ENCODE measurements around the gene MRM2. TPM values are rescaled to one million over a fixed set of nuclear protein-coding genes. Genes with fewer than 3 reads are reported as not detected.

The MRM2 gene
- total RNA-seq, 1 donor from 2014 or later, result 22.6 TPM

- peak overlapping the region; percentile 92 for H3K4me3 Mint-ChIP-seq (ENCODE audit: unreplicated experiment)
- H2AFZ ChIP-seq (ENCODE audit: low read depth, low read length), result peak overlapping the region; percentile 78
- TF ChIP-seq EZH2 (IDR thresholded peaks at IDR 0.05; ENCODE audit: insufficient read depth, low read length), result no peak
- no peak for TF ChIP-seq CTCF (IDR thresholded peaks at IDR 0.05; ENCODE audit: insufficient read depth, low read depth, low read length)
Measured at GRCh38 chr7:2231992-2232765, 9.8 kb downstream of the MRM2 start.

GRCh38 chr7:2230882-2231281, 11.1 kb downstream of the MRM2 start:
- Histone ChIP-seq H3K9ac (ENCODE audit: low read length) (peak overlapping the region; percentile 29), H4K20me1 (ENCODE audit: insufficient read depth, low read length) (peaks cover 51% of the 10 kb centered on the region)

More at GRCh38 chr7:2231992-2232765, 9.8 kb downstream of the MRM2 start:
- H3K4me2 ChIP-seq (ENCODE audit: low read length), result peak overlapping the region; percentile 85
- FAIRE-seq (no peak), DNase-seq (ENCODE audit: low read depth) (no peak)
- H3K4me3 ChIP-seq (ENCODE audit: insufficient read depth, low read depth, low read length), result peak overlapping the region; percentile 70
- no peaks in the 10 kb centered on the region for H3K27me3 ChIP-seq (ENCODE audit: insufficient read depth, low read length)
- peaks cover 55% of the 10 kb centered on the region for H3K79me2 ChIP-seq (ENCODE audit: insufficient read depth, low read length)
- Mint-ChIP-seq H3K36me3 (ENCODE audit: low read depth, unreplicated experiment) (peaks cover 32% of the 10 kb centered on the region), H3K27me3 (ENCODE audit: low read depth, unreplicated experiment) (no peaks in the 10 kb centered on the region), H3K9me3 (ENCODE audit: unreplicated experiment) (no peaks in the 10 kb centered on the region), H3K4me1 (ENCODE audit: low read depth, unreplicated experiment) (peaks cover 13% of the 10 kb centered on the region), H3K27ac (ENCODE audit: unreplicated experiment) (peak overlapping the region; percentile 66)
- H4K20me1 ChIP-seq (ENCODE audit: insufficient read depth, low read length), result peaks cover 42% of the 10 kb centered on the region
- peaks cover 34% of the 10 kb centered on the region for H3K4me1 ChIP-seq (ENCODE audit: insufficient read depth, low read length)
- peaks cover 15% of the 10 kb centered on the region for H3K36me3 ChIP-seq (ENCODE audit: insufficient read depth, low read length)
- peak overlapping the region; percentile 59 for H3K27ac ChIP-seq (ENCODE audit: low read depth, low read length)
- peak overlapping the region; percentile 89 for H3K9ac ChIP-seq (ENCODE audit: low read length)
- no peaks in the 10 kb centered on the region for H3K9me3 ChIP-seq (ENCODE audit: insufficient read depth, low read depth, low read length)

More at GRCh38 chr7:2230882-2231281, 11.1 kb downstream of the MRM2 start:
- Histone ChIP-seq H3K27ac (ENCODE audit: low read depth, low read length) (no peak overlapping the region), H3K9me3 (ENCODE audit: insufficient read depth, low read depth, low read length) (no peaks in the 10 kb centered on the region), H3K27me3 (ENCODE audit: insufficient read depth, low read length) (no peaks in the 10 kb centered on the region), H3K36me3 (ENCODE audit: insufficient read depth, low read length) (peaks cover 15% of the 10 kb centered on the region), H3K4me1 (ENCODE audit: insufficient read depth, low read length) (peaks cover 34% of the 10 kb centered on the region), H3K79me2 (ENCODE audit: insufficient read depth, low read length) (peaks cover 59% of the 10 kb centered on the region), H2AFZ (ENCODE audit: low read depth, low read length) (no peak overlapping the region), H3K4me3 (ENCODE audit: insufficient read depth, low read depth, low read length) (no peak overlapping the region), H3K4me2 (ENCODE audit: low read length) (no peak overlapping the region)
- peaks cover 35% of the 10 kb centered on the region for H3K36me3 Mint-ChIP-seq (ENCODE audit: low read depth, unreplicated experiment)
- H3K27me3 Mint-ChIP-seq (ENCODE audit: low read depth, unreplicated experiment), result no peaks in the 10 kb centered on the region
- no peak for FAIRE-seq
- peaks cover 12% of the 10 kb centered on the region for H3K4me1 Mint-ChIP-seq (ENCODE audit: low read depth, unreplicated experiment)
- H3K27ac Mint-ChIP-seq (ENCODE audit: unreplicated experiment), result no peak overlapping the region
- H3K4me3 Mint-ChIP-seq (ENCODE audit: unreplicated experiment), result peak overlapping the region; percentile 34
- H3K9me3 Mint-ChIP-seq (ENCODE audit: unreplicated experiment), result no peaks in the 10 kb centered on the region
- no peak for TF ChIP-seq EZH2 (IDR thresholded peaks at IDR 0.05; ENCODE audit: insufficient read depth, low read length)
- TF ChIP-seq CTCF (IDR thresholded peaks at IDR 0.05; ENCODE audit: insufficient read depth, low read depth, low read length), result no peak
- DNase-seq (ENCODE audit: low read depth), result no peak
